NOMO-1 treated with dmso at 0.1 percent for 144 hours (cell line): Measurements from ENCODE around the gene GGTLC2.
"Not testable (repeated sequence)": the region's sequence is repeated elsewhere in the genome, so short reads cannot be mapped to it uniquely, and the experiment has no call there.

Experiments
- DNase-seq: peaks from one replicate; lab custom pipeline; 2025; ENCODE audit not compliant: unreplicated experiment; lab: John Stamatoyannopoulos, UW

GGTLC2 gene

GRCh38 chr22:22644314-22644713, at the start of gene GGTLC2:
TSS of gene GGTLC2 (plus strand) at chr22:22644614. CDS start at chr22:22646346, 1,732 bp downstream.
- DNase-seq: not testable (repeated sequence)

- DNase-seq: no peak
These were observed 49.2 kb upstream of the GGTLC2 start for GRCh38 chr22:22595001-22595835.

GRCh38 chr22:22598144-22598543, 46.3 kb upstream of the GGTLC2 start:
- DNase-seq: no peak

GRCh38 chr22:22599248-22599647, 45.2 kb upstream of the GGTLC2 start:
- no peak for DNase-seq

GRCh38 chr22:22600531-22601261, 43.7 kb upstream of the GGTLC2 start:
- DNase-seq: no peak

- no peak for DNase-seq
These were observed 40.9 kb upstream of the GGTLC2 start for GRCh38 chr22:22603470-22603947.

- DNase-seq: no peak
These were observed 39.9 kb upstream of the GGTLC2 start for GRCh38 chr22:22604326-22605073.

GRCh38 chr22:22605074-22605404, 39.4 kb upstream of the GGTLC2 start:
- peak; percentile 0 for DNase-seq

- not testable (repeated sequence) for DNase-seq
These were observed 36.4 kb upstream of the GGTLC2 start for GRCh38 chr22:22608022-22608421.

- no peak for DNase-seq
These were observed 35.1 kb upstream of the GGTLC2 start for GRCh38 chr22:22609291-22609690.

GRCh38 chr22:22612516-22612915, 31.9 kb upstream of the GGTLC2 start:
- DNase-seq: no peak

- DNase-seq: no peak
These were observed 30.3 kb upstream of the GGTLC2 start for GRCh38 chr22:22614065-22614464.

- no peak for DNase-seq
These were observed 27.8 kb upstream of the GGTLC2 start for GRCh38 chr22:22616636-22617035.

GRCh38 chr22:22618448-22618847, 26.0 kb upstream of the GGTLC2 start:
- DNase-seq: no peak

- no peak for DNase-seq
These were observed 25.5 kb upstream of the GGTLC2 start for GRCh38 chr22:22618923-22619322.

- no peak for DNase-seq
These were observed 24.5 kb upstream of the GGTLC2 start for GRCh38 chr22:22619765-22620414.

GRCh38 chr22:22628546-22629495, 15.6 kb upstream of the GGTLC2 start:
- DNase-seq: not testable (repeated sequence)

- DNase-seq: not testable (repeated sequence)
These were observed 13.2 kb upstream of the GGTLC2 start for GRCh38 chr22:22631223-22631652.

GRCh38 chr22:22632226-22632625, 12.2 kb upstream of the GGTLC2 start:
- DNase-seq: not testable (repeated sequence)

- not testable (repeated sequence) for DNase-seq
These were observed 10.9 kb upstream of the GGTLC2 start for GRCh38 chr22:22633533-22633932.
